T-helper 2 cell treated with Interferon-gamma antibody and Interleukin-4, amounts not matched to agents 100 ng/mL and 5 ng/mL, for 36 hours (primary cell): ENCODE data around the gene TUBB4A. TPM values are rescaled to one million over a fixed set of nuclear protein-coding genes. Genes with fewer than 3 reads are reported as not detected.

Experiments
- intact Hi-C: fragments of 100-400 bp; cut with micrococcal nuclease; formaldehyde crosslinking; loops from one replicate; pipeline ENCODE4 v1.15.1; 2023
- total RNA-seq: library from RNA; stranded (reverse); gene quantifications from 2 replicates; pipeline ENCODE4 v1.2.3, GENCODE V29; 2022

The TUBB4A gene
- total RNA-seq, 1 donor from 2014 or later, result 6.2 TPM

DNA sequence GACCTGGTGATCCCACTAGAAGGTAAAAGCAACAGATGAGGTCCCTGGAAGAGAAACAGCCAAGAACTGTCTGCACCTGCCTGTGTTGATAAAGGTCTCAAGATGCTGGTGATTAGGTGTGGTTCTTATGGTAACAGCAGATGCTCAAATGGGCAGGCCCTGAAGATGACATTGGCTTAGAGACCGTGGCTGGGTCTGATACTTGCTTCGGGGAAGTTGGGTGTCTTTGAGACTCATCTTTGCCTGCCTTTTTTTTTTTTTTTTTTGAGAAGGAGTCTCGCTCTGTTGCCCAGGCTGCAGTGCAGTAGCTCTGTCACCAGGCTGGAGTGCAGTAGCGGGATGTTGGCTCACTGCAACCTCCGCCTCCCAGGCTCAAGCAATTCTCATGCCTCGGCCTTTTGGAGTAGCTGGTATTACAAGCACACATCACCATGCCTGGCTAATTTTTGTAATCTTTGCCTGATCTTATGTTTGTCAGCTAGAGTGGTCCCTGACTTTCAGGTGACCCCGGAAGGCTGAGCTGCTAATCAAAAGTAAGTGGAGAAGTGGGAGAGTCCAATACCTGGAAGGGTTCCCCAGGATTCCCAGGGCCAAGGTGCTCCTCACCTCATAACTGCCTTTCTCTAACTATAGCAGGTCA, 50.4 kb downstream of the TUBB4A start:
- intact Hi-C loops, result no loop called here

DNA sequence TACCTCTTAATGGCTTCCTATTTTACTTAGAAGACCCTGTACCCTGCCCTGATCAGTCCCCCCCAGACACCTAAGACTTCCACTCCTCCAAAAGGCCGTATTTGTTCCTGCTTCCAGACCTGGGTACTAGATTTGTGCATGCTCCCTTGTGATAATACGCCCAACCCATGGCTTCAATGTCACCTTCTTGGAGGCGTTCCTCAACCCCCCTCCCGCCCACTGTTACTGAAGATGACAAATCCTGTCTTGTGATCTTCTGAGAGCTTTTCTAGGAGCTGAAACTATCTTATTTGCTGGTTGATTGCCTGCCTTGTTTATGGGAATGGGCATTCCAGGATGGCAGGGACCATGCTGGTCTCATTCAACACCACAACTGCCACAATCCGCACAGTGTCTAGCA, 51.9 kb downstream of the TUBB4A start:
- intact Hi-C loops, result no loop called here

DNA sequence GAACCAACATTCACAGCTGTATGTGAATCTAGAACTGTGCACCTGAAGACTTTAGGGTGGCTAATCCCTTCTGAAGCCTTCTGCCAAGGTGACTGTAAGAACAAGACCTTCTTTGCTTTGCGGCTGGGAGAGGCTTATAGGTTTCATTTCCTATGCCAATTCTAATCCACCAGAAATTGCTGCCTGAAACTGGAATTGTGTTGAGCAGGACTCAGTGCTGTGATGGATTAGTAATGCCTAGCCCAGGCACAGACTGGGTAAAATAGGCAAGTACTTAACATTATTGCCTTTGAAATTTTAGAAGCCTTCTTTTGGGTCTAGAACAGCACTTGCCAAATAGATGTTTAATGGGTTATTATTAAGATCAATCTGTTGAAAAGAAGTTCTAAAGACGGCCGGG, 54.1 kb downstream of the TUBB4A start:
- intact Hi-C loops, result no loop called here

DNA sequence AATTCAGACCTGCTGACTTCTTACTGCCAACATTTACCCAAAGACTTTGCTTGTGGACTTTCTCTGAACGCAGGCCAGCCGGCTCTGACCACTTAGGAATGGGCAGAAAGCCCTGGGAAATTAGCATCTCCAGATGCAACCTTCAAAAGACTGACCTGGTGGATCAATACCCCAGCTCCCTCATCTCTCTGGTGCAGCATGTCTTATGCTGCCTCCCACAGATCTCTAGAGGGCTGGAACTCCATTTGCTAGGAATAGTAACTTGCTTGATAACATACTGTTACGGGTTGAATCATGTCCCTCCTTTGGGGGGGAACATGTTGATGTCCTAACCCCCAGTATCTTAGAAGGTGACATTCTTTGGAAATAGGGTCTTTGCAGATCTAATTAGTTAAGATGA, 55.7 kb downstream of the TUBB4A start:
- intact Hi-C loops, result no loop called here

Other genes with a start within 250 kb of the TUBB4A start
- gene MLLT1, start 222.3 kb downstream of the TUBB4A start, total RNA-seq, result 47.1 and 53.2 TPM in 2 replicates
- gene ACER1, start 168.7 kb downstream of the TUBB4A start, total RNA-seq, result 0.11 and 0.18 TPM in 2 replicates
- gene CLPP, start 140.8 kb downstream of the TUBB4A start, total RNA-seq, result 117 and 126 TPM in 2 replicates
- gene ALKBH7, start 129.5 kb downstream of the TUBB4A start, total RNA-seq, result 32.2 and 34.1 TPM in 2 replicates
- 1.9 and 2.1 TPM in 2 replicates for gene PSPN, start 126.4 kb downstream of the TUBB4A start, total RNA-seq
- 60.9 and 63.2 TPM in 2 replicates for gene GTF2F1, start 109.1 kb downstream of the TUBB4A start, total RNA-seq
- gene KHSRP, start 77.5 kb downstream of the TUBB4A start, total RNA-seq, result 320 and 324 TPM in 2 replicates
- gene SLC25A41, start 68.5 kb downstream of the TUBB4A start, total RNA-seq, result 0.16 and 0.23 TPM in 2 replicates
- gene SLC25A23, start 42.5 kb downstream of the TUBB4A start, total RNA-seq, result 18.8 and 21.0 TPM in 2 replicates
- 0.32 and 0.55 TPM in 2 replicates for gene CRB3, start 38.0 kb downstream of the TUBB4A start, total RNA-seq
- gene DENND1C, start 20.5 kb downstream of the TUBB4A start, total RNA-seq, result 90.0 and 94.3 TPM in 2 replicates
- 1.6 and 2.0 TPM in 2 replicates for gene TNFSF9, start 28.7 kb upstream of the TUBB4A start, total RNA-seq
- gene CD70, start 88.8 kb upstream of the TUBB4A start, total RNA-seq, result 30.1 and 32.8 TPM in 2 replicates
- 30.7 TPM in 2 replicates for gene TNFSF14, start 167.9 kb upstream of the TUBB4A start, total RNA-seq
- 0.59 and 0.66 TPM in 2 replicates for gene C3, start 218.3 kb upstream of the TUBB4A start, total RNA-seq
- 66.1 and 72.4 TPM in 2 replicates for gene GPR108, start 235.3 kb upstream of the TUBB4A start, total RNA-seq
- gene TRIP10, start 237.4 kb upstream of the TUBB4A start, total RNA-seq, result 13.7 TPM in 2 replicates